ENCODE measurements around the gene PPP1R12C.

- TF ChIP-seq POLR2A (IDR thresholded peaks at IDR 0.05) (no peak), CTCF (IDR thresholded peaks at IDR 0.05 in 4 of 5, conservative IDR thresholded peaks at IDR 0.05 in 1 of 5) (no peak)
These were observed 6.1 kb downstream of the PPP1R12C start for GRCh38 chr19:55111238-55111831.

All from gastrocnemius medialis (tissue), 4 donors.